ENCODE data around the gene S100A8. TPM values are rescaled to one million over a fixed set of nuclear protein-coding genes. Genes with fewer than 3 reads are reported as not detected.
"Not testable (repeated sequence)": the region's sequence is repeated elsewhere in the genome, so short reads cannot be mapped to it uniquely, and the experiment has no call there.

The S100A8 gene
- total RNA-seq, 1 donor from 2014 or later, result 31.6 TPM

- no peak for DNase-seq (ENCODE audit: low spot score)
These were observed 43.0 kb downstream of the S100A8 start for GRCh38 chr1:153347856-153348255.

DNA sequence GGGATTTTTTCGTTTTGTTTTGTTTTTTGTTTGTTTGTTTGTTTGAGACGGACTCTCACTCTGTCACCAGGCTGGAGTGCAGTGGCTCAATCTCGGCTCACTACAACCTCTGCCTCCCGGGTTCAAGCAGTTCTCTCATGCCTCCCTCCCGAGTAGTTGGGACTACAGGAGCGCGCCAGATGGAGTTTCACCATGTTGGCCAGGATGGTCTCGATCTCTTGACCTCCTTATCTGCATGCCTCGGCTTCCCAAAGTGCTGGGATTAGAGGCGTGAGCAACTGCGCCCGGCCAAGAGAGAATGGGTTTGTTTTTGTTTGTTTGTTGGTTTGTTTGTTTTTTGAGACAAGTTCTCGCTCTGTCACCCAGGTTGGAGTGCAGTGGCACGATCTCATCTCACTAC, 43.8 kb downstream of the S100A8 start:
- DNase-seq (ENCODE audit: low spot score), result not testable (repeated sequence)

GRCh38 chr1:153346077-153346723, 44.7 kb downstream of the S100A8 start:
- DNase-seq (ENCODE audit: low spot score), result no peak

DNA sequence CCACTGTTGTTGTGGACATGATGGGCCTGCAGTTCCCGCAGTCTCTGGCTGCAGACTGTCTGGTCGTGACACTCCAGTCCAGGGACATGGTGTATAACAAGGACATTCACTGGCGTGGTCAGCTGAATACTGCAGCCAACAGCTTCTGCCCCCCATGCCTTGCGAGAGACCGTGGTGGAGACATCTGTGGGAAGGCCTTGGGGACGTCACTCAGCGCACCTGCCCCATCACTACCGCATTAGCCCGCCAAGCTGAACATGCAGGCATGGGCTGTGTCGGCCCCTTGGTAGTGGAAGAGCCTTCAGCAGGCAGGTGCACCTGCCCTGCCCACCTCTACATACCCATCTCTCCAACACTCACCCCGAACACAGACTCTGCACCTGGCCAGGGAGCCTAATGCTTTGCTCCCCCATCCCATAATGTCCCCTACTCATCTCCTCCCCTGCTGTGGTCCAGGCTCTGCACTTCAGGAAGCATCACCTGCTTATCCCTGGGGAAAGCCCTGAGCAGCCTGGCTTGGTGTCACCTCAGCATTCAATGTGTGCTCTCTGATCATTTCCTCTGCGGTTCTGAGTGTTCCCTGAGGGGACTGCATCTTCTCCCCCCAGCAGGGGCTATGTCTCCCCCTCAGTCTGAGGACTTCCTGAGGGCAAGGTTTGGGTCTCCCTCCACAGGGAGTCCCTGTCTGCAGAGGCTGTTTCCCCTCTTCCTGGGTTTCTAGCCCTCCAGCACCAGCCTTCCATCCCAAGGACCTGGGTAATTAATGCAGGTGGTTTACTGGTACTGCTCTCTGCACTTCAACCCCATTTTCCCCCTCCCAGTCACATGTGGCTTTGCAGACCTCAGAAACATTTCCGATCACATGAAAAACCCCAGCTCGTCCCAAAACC, 45.4 kb downstream of the S100A8 start:
- no peak for DNase-seq (ENCODE audit: low spot score)

DNA sequence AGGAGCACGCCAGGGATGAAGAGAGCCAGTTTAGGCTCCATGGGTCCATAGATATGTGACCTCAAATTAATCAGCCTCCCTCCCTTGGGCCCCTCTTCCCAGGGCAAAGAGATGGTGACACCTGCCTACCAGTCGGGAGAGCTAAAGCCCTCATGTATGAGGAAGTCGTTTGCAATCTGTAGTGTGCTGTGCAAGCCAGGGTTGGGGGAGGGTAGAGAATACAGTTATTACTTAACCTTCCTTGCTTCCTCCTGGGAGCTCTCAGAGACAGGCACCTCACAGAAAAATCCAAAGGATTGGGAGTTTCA, 46.2 kb downstream of the S100A8 start:
- DNase-seq (ENCODE audit: low spot score), result no peak

- no peak for DNase-seq (ENCODE audit: low spot score)
These were observed 46.8 kb downstream of the S100A8 start for GRCh38 chr1:153343811-153344717.

DNA sequence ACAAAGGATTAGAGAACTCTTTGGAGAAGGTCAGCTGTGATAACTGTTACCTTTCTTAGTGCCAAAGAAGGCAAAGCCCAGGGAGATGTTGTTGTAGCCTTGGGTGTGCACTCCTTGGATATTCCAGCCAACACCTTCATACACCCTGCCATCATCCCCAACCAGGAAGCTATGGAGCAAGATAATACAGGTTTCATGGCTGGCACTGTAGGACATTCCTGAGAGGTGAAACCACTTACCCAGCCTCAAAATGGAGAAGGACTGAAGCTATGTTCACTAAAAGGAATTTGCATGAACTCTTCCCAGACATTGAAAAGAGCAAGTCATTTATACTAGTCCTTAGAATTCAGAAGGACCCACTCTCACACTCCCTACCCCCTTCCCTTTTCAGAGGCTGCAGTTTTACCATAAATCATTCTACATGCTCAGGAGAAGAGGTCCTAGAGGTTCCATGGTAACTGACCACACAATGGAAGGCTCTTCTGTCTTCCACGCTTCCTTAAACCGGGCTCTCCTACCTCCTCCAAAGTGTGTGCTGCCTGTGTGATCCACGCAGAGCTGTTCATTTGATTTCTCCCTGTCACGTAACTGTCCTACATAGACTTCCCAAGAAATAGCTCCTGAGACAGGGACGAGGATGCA, 47.7 kb downstream of the S100A8 start:
- no peak for DNase-seq (ENCODE audit: low spot score)

- no peak for DNase-seq (ENCODE audit: low spot score)
These were observed 48.7 kb downstream of the S100A8 start for GRCh38 chr1:153342178-153342577.

GRCh38 chr1:153341431-153341934, 49.4 kb downstream of the S100A8 start:
- no peak for DNase-seq (ENCODE audit: low spot score)

DNA sequence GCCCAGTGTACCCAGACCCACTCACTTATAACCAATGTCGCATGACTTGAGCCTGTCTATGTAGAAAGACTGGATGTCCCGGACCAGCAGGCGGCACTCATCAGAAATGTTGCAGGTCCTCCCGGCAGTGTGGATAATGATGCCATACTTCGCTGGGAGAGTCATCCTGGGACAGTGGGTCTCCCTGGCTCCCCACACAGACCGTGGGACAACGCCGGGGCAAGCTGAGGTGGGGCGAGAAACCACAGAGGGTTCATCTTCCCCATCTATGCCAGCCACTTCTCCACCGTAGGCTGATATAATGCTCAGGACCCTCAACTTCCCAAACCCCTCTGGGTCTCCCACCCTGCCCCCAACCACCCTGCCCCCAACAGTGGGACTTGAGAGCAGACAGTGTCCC, 50.5 kb downstream of the S100A8 start:
- no peak for DNase-seq (ENCODE audit: low spot score)

Other genes starting within 250 kb of the S100A8 start
- gene SPRR2G, start 240.2 kb downstream of the S100A8 start, total RNA-seq, result not detected
- not detected for gene LELP1, start 187.6 kb downstream of the S100A8 start, total RNA-seq
- not detected for gene PRR9, start 173.5 kb downstream of the S100A8 start, total RNA-seq
- not detected for gene LORICRIN, start 131.4 kb downstream of the S100A8 start, total RNA-seq
- gene PGLYRP3, start 78.1 kb downstream of the S100A8 start, total RNA-seq, result not detected
- 0.60 TPM for gene PGLYRP4, start 42.2 kb downstream of the S100A8 start, total RNA-seq
- gene S100A9, start 33.2 kb downstream of the S100A8 start, total RNA-seq, result 151 TPM
- not detected for gene S100A12, start 15.5 kb downstream of the S100A8 start, total RNA-seq
- not detected for gene S100A7A, start 25.4 kb upstream of the S100A8 start, total RNA-seq
- not detected for gene S100A7, start 69.6 kb upstream of the S100A8 start, total RNA-seq
- 1,381 TPM for gene S100A6, start 144.9 kb upstream of the S100A8 start, total RNA-seq
- gene S100A5, start 149.9 kb upstream of the S100A8 start, total RNA-seq, result 0.86 TPM
- 120 TPM for gene S100A4, start 154.7 kb upstream of the S100A8 start, total RNA-seq
- gene S100A3, start 158.2 kb upstream of the S100A8 start, total RNA-seq, result 6.5 TPM
- gene S100A2, start 174.8 kb upstream of the S100A8 start, total RNA-seq, result 317 TPM
- gene S100A16, start 222.1 kb upstream of the S100A8 start, total RNA-seq, result 81.8 TPM
- gene S100A14, start 225.3 kb upstream of the S100A8 start, total RNA-seq, result 51.3 TPM
- gene S100A13, start 236.4 kb upstream of the S100A8 start, total RNA-seq, result 71.6 TPM
- not detected for gene S100A1, start 237.4 kb upstream of the S100A8 start, total RNA-seq
- gene CHTOP, start 243.0 kb upstream of the S100A8 start, total RNA-seq, result 91.7 TPM